Caco-2 (cell line): ENCODE results near the gene RNF175. TPM values are rescaled to one million over a fixed set of nuclear protein-coding genes. Genes with fewer than 3 reads are reported as not detected.

ENCODE experiments used
- BruUV-seq: library from RNA; stranded (reverse); fragments of 400-500 nt; replicated peaks from 2 replicates; lab custom pipeline; 2021; lab: Mats Ljungman, UMichigan
- CTCF ChIA-PET: fragments of 300-600 bp; sonication (Branson Sonifier 250); formaldehyde crosslinking; loops from one replicate; lab custom pipeline; 2022; ENCODE audit warnings: antibody characterized with exemption; lab: Charles Lee
- POLR2A ChIA-PET: fragments of 300-600 bp; sonication (Branson Sonifier 250); formaldehyde crosslinking; loops from one replicate; lab custom pipeline; 2022; ENCODE audit warnings: antibody characterized with exemption; lab: Charles Lee
- DNase-seq, 2 experiments: peaks; one replicate each; pipeline versions ENCODE4 v3.0.0 to v3.0.0-alpha.2; 2020 to 2022
- H3K27me3 ChIP-seq: replicated peaks from 2 replicates; pipeline ENCODE4 v1.6.0; 2011; ENCODE audit warnings: low read length; ENCODE audit not compliant: control insufficient read depth, insufficient read depth
- H3K36me3 ChIP-seq: 2 replicates; pipeline ENCODE4 v1.5.1; 2011; ENCODE audit warnings: low read length; ENCODE audit not compliant: control insufficient read depth, insufficient read depth
- H3K4me1 ChIP-seq: fragments of 250-450 bp; sonication (Bioruptor Pico); 2 replicates; pipeline ENCODE4 v1.5.1; 2020; ENCODE audit warnings: mild to moderate bottlenecking
- H3K4me3 ChIP-seq: 2 replicates; pipeline ENCODE4 v1.5.1; 2011; ENCODE audit warnings: low read depth, mild to moderate bottlenecking, control low read depth, low read length
- H3K9me3 ChIP-seq: fragments of 250-450 bp; sonication (Bioruptor Pico); 2 replicates; pipeline ENCODE4 v1.5.1; 2020; ENCODE audit warnings: mild to moderate bottlenecking, moderate library complexity
- H3K27ac Mint-ChIP-seq: one replicate; pipeline ENCODE4 v1.8.0; 2022; ENCODE audit warnings: mixed read lengths; ENCODE audit not compliant: unreplicated experiment
- H3K27me3 Mint-ChIP-seq: one replicate; pipeline ENCODE4 v1.8.0; 2022; ENCODE audit warnings: mixed read lengths; ENCODE audit not compliant: insufficient read depth, unreplicated experiment
- H3K36me3 Mint-ChIP-seq: one replicate; pipeline ENCODE4 v1.8.0; 2022; ENCODE audit warnings: mild to moderate bottlenecking, mixed read lengths; ENCODE audit not compliant: insufficient read depth, unreplicated experiment
- H3K4me1 Mint-ChIP-seq: one replicate; pipeline ENCODE4 v1.8.0; 2022; ENCODE audit warnings: low read depth, mixed read lengths; ENCODE audit not compliant: unreplicated experiment
- H3K4me3 Mint-ChIP-seq: one replicate; pipeline ENCODE4 v1.8.0; 2022; ENCODE audit warnings: mild to moderate bottlenecking, moderate library complexity, mixed read lengths; ENCODE audit not compliant: unreplicated experiment
- H3K9me3 Mint-ChIP-seq: one replicate; pipeline ENCODE4 v1.8.0; 2022; ENCODE audit warnings: mixed read lengths; ENCODE audit not compliant: unreplicated experiment
- CTCF ChIP-seq, 2 experiments: fragments of 200-600 bp in 1 of 2; IDR thresholded peaks; 1 replicate in 1 of 2; 2 replicates in 1 of 2; pipeline versions ENCODE4 v1.5.1 to v1.8.0; 2011 to 2022; ENCODE audit warnings: antibody characterized with exemption in 1 of 2, control low read depth in 1 of 2, inconsistent platforms in 1 of 2, low read depth in 1 of 2, low read length in 1 of 2, mild to moderate bottlenecking in 1 of 2, moderate library complexity in 1 of 2; ENCODE audit not compliant: insufficient read depth in 1 of 2, severe bottlenecking in 1 of 2, unreplicated experiment in 1 of 2
- intact Hi-C: fragments of 100-400 bp; cut with micrococcal nuclease; formaldehyde crosslinking; loops from one replicate; pipeline ENCODE4 v1.10.0; 2022; ENCODE audit not compliant: unreplicated experiment
- total RNA-seq: library from RNA; stranded (reverse); gene quantifications from 2 replicates; pipeline ENCODE4 v1.2.3, GENCODE V29; 2022

RNF175 gene
- total RNA-seq, 1 experiment from 2014 or later: not detected

- intact Hi-C loops: loop anchor here (1.0 to 5.0 kb wide), 2 partner anchors 263 to 526 kb away; no protein-coding TSS in a partner anchor
- Mint-ChIP-seq H3K27ac (no peak overlapping the region), H3K27me3 (peaks cover 10% of the 10 kb centered on the region), H3K9me3 (no peaks in the 10 kb centered on the region), H3K4me1 (no peaks in the 10 kb centered on the region), H3K4me3 (no peak overlapping the region), H3K36me3 (no peaks in the 10 kb centered on the region)
- ChIA-PET POLR2A (interaction anchor here (0.6 to 0.7 kb wide), 3 partner anchors 39 to 764 kb away, joined by 3 to 7 read pairs (median 5); no protein-coding TSS in a partner anchor), CTCF (interaction anchor here (0.6 to 1.9 kb wide), 16 partner anchors 9 to 638 kb away, joined by 3 to 15 read pairs (median 4); no protein-coding TSS in a partner anchor)
- DNase-seq: no peak
- no peaks in the 10 kb centered on the region for H3K4me1 ChIP-seq
- peak; percentile 30 to 37 for TF ChIP-seq CTCF (IDR thresholded peaks at IDR 0.05; ENCODE audit: insufficient read depth in 1 of 2, low read depth in 1 of 2, low read length in 1 of 2, severe bottlenecking in 1 of 2, unreplicated experiment in 1 of 2)
- BruUV-seq: no TSS peak
- no peaks in the 10 kb centered on the region for H3K9me3 ChIP-seq
- no peaks in the 10 kb centered on the region for H3K36me3 ChIP-seq
- no peaks in the 10 kb centered on the region for H3K27me3 ChIP-seq
- H3K4me3 ChIP-seq: no peak overlapping the region
Measured at GRCh38 chr4:153785910-153786721, 26.3 kb upstream of the RNF175 start.

- intact Hi-C loops: no loop called here
- Mint-ChIP-seq H3K4me1 (no peaks in the 10 kb centered on the region), H3K4me3 (no peak overlapping the region), H3K27ac (no peak overlapping the region), H3K27me3 (peaks cover 10% of the 10 kb centered on the region), H3K36me3 (no peaks in the 10 kb centered on the region), H3K9me3 (no peaks in the 10 kb centered on the region)
- H3K9me3 ChIP-seq: no peaks in the 10 kb centered on the region
- H3K36me3 ChIP-seq: no peaks in the 10 kb centered on the region
- H3K4me1 ChIP-seq: no peaks in the 10 kb centered on the region
- no peak overlapping the region for H3K4me3 ChIP-seq
- ChIA-PET CTCF (no interaction called here), POLR2A (no interaction called here)
- H3K27me3 ChIP-seq: no peaks in the 10 kb centered on the region
- DNase-seq: no peak
- TF ChIP-seq CTCF (IDR thresholded peaks at IDR 0.05; ENCODE audit: insufficient read depth in 1 of 2, low read depth in 1 of 2, low read length in 1 of 2, severe bottlenecking in 1 of 2, unreplicated experiment in 1 of 2): no peak
- BruUV-seq: no TSS peak
Measured at GRCh38 chr4:153784166-153784699, 24.4 kb upstream of the RNF175 start.

GRCh38 chr4:153782581-153782980, 22.8 kb upstream of the RNF175 start:
- Histone ChIP-seq H3K4me3 (no peak overlapping the region), H3K36me3 (no peaks in the 10 kb centered on the region), H3K9me3 (no peaks in the 10 kb centered on the region), H3K4me1 (no peaks in the 10 kb centered on the region), H3K27me3 (no peaks in the 10 kb centered on the region)
- ChIA-PET POLR2A (no interaction called here), CTCF (no interaction called here)
- BruUV-seq: no TSS peak
- Mint-ChIP-seq H3K4me1 (no peaks in the 10 kb centered on the region), H3K27ac (no peak overlapping the region), H3K4me3 (no peak overlapping the region), H3K9me3 (no peaks in the 10 kb centered on the region), H3K27me3 (peaks cover 5% of the 10 kb centered on the region), H3K36me3 (no peaks in the 10 kb centered on the region)
- DNase-seq: no peak
- no peak for TF ChIP-seq CTCF (IDR thresholded peaks at IDR 0.05; ENCODE audit: insufficient read depth in 1 of 2, low read depth in 1 of 2, low read length in 1 of 2, severe bottlenecking in 1 of 2, unreplicated experiment in 1 of 2)
- intact Hi-C loops: no loop called here
